Loucy (cell line): ENCODE results near the gene NOC2L.
A peak's percentile ranks its signal among the peaks of the same experiment; 100 is the strongest.

ENCODE experiments used
- H2AFZ ChIP-seq: fragments of 200-600 bp; sonication (generic); 2 replicates; pipeline ENCODE4 v1.6.0; 2016; ENCODE audit warnings: antibody characterized with exemption, mild to moderate bottlenecking, low read length, moderate library complexity
- H3F3A ChIP-seq: fragments of 200-600 bp; 2 replicates; pipeline ENCODE4 v1.6.0; 2016; ENCODE audit warnings: antibody characterized with exemption, low read depth, mild to moderate bottlenecking
- H3K27me3 ChIP-seq: fragments of 200-600 bp; sonication (generic); 2 replicates; pipeline ENCODE4 v1.6.1; 2014; ENCODE audit warnings: low read length, mild to moderate bottlenecking; ENCODE audit not compliant: insufficient read depth, poor library complexity, severe bottlenecking
- H3K36me3 ChIP-seq: fragments of 200-600 bp; sonication (generic); 2 replicates; pipeline ENCODE4 v1.6.1; 2016; ENCODE audit warnings: low read length; ENCODE audit not compliant: insufficient read depth
- H3K4me1 ChIP-seq: fragments of 200-600 bp; sonication (generic); 2 replicates; pipeline ENCODE4 v1.5.1; 2014; ENCODE audit warnings: low read length, mild to moderate bottlenecking; ENCODE audit not compliant: insufficient read depth, poor library complexity, severe bottlenecking
- H3K4me2 ChIP-seq: fragments of 200-600 bp; sonication (generic); 2 replicates; pipeline ENCODE4 v1.6.0; 2014; ENCODE audit warnings: antibody characterized with exemption, low read length, low read depth, mild to moderate bottlenecking; ENCODE audit not compliant: poor library complexity, severe bottlenecking
- H3K4me3 ChIP-seq: fragments of 200-600 bp; sonication (generic); 2 replicates; pipeline ENCODE4 v1.5.1; 2014; ENCODE audit warnings: low read length, mild to moderate bottlenecking, mixed read lengths; ENCODE audit not compliant: poor library complexity, severe bottlenecking
- H3K79me2 ChIP-seq: fragments of 200-600 bp; sonication (generic); 2 replicates; pipeline ENCODE4 v1.6.1; 2014; ENCODE audit warnings: low read length; ENCODE audit not compliant: insufficient read depth
- H3K9ac ChIP-seq: fragments of 200-600 bp; sonication (generic); 2 replicates; pipeline ENCODE4 v1.6.0; 2014; ENCODE audit warnings: mild to moderate bottlenecking, low read depth, low read length, moderate library complexity; ENCODE audit not compliant: poor library complexity, severe bottlenecking
- H3K9me2 ChIP-seq: fragments of 200-600 bp; sonication (generic); replicated peaks from 2 replicates; pipeline ENCODE4 v1.6.1; 2016; ENCODE audit warnings: low read depth, low read length, mixed read lengths
- H3K9me3 ChIP-seq: fragments of 200-600 bp; sonication (generic); 2 replicates; pipeline ENCODE4 v1.6.1; 2014; ENCODE audit warnings: mild to moderate bottlenecking, antibody characterized with exemption, low read length, low read depth; ENCODE audit not compliant: insufficient read depth
- H4K20me1 ChIP-seq: fragments of 200-600 bp; sonication (generic); 2 replicates; pipeline ENCODE4 v1.6.0; 2014; ENCODE audit warnings: antibody characterized with exemption, low read length, mild to moderate bottlenecking; ENCODE audit not compliant: insufficient read depth, poor library complexity, severe bottlenecking
- EZH2phosphoT487 ChIP-seq: fragments of 200-600 bp; IDR thresholded peaks from 2 replicates; pipeline ENCODE4 v1.6.1; 2018; ENCODE audit warnings: antibody characterized with exemption, mild to moderate bottlenecking, moderate library complexity, borderline replicate concordance
- TF ChIP-seq, protein P1 (sequence below): fragments of 200-600 bp; sonication (generic); conservative IDR thresholded peaks from 2 replicates; pipeline ENCODE4 v1.5.1; 2014; ENCODE audit warnings: mild to moderate bottlenecking, antibody characterized with exemption, low read length

Gene NOC2L

DNA sequence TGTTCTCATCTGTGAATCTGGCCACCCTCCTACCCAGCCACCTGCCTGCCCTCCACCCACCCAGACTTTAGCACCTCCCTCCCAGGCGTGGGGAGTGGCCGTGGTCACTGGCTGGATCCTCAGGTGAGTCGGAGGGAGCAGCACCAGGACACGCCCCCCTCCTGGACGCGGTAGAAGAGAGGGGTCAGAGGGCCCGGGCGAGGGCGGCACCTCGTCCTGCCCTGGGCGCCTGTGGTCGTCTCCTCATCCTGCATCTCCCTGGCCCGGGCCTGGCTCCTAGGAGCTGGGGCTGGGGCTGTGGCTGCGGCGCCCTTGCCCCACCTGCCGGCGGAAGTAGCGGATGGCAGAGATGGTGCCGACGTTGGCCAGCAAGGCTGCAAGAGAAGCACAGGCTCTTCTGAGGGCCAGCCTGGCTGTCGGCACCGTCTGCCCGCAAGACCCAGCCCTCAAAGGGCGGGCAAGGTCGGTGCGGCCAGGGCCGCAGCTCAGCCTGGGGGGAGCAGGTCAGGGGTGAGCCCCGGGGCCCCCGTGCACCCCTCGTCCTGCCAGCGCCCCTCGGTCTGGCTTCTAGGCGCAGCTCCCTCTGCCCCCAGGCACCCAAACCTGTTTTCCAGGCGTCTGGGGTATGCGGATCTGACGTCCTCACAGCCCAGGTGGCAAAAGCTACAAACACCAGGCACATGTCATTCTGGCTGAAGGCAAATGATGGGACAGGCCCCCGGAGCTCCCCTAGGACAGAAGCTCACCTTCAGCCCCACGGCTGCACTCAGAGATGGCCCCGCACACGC lies 17.0 kb upstream of the NOC2L start:
- H3K27me3 ChIP-seq: no peaks in the 10 kb centered on the region
- TF ChIP-seq, protein P1, sequence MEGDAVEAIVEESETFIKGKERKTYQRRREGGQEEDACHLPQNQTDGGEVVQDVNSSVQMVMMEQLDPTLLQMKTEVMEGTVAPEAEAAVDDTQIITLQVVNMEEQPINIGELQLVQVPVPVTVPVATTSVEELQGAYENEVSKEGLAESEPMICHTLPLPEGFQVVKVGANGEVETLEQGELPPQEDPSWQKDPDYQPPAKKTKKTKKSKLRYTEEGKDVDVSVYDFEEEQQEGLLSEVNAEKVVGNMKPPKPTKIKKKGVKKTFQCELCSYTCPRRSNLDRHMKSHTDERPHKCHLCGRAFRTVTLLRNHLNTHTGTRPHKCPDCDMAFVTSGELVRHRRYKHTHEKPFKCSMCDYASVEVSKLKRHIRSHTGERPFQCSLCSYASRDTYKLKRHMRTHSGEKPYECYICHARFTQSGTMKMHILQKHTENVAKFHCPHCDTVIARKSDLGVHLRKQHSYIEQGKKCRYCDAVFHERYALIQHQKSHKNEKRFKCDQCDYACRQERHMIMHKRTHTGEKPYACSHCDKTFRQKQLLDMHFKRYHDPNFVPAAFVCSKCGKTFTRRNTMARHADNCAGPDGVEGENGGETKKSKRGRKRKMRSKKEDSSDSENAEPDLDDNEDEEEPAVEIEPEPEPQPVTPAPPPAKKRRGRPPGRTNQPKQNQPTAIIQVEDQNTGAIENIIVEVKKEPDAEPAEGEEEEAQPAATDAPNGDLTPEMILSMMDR: peak; percentile 61
- no peak for TF ChIP-seq EZH2phosphoT487
- no peaks in the 10 kb centered on the region for H3K36me3 ChIP-seq
- peak overlapping the region; percentile 66 for H3K4me3 ChIP-seq
- H3K9me3 ChIP-seq: no peaks in the 10 kb centered on the region
- peak overlapping the region; percentile 66 for H2AFZ ChIP-seq
- no peaks in the 10 kb centered on the region for H3F3A ChIP-seq
- no peaks in the 10 kb centered on the region for H4K20me1 ChIP-seq
- H3K4me1 ChIP-seq: peaks cover 4% of the 10 kb centered on the region
- H3K4me2 ChIP-seq: peak overlapping the region; percentile 83
- peak overlapping the region; percentile 41 for H3K9ac ChIP-seq
- H3K79me2 ChIP-seq: no peaks in the 10 kb centered on the region
- H3K9me2 ChIP-seq: no peaks in the 10 kb centered on the region

DNA sequence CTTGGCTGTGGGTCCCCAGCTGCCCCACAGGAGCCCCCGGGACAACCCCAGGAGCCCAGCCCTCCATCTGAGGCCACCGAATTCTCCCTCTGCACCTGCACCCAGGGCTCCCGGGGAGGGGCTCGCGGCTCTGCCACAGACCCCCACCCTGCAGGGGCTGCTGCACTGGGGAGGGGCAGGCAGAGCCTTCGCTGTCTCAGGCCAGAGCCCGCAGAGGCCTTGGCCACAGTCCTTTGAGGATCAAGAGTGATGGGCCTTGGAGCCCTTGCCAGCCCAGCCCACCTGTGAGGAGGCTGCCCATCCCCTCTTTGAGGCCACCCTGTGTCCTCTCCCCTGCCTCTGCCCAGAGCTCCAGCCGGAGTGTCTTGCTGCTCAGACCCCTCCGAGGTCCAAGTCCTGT lies 16.3 kb upstream of the NOC2L start:
- Histone ChIP-seq H3K4me3 (no peak overlapping the region), H3F3A (no peaks in the 10 kb centered on the region), H3K36me3 (no peaks in the 10 kb centered on the region), H3K9me3 (no peaks in the 10 kb centered on the region), H4K20me1 (no peaks in the 10 kb centered on the region), H3K4me2 (no peak overlapping the region), H3K9me2 (no peaks in the 10 kb centered on the region), H3K27me3 (no peaks in the 10 kb centered on the region), H3K4me1 (peaks cover 4% of the 10 kb centered on the region), H3K9ac (no peak overlapping the region), H2AFZ (no peak overlapping the region), H3K79me2 (no peaks in the 10 kb centered on the region)
- TF ChIP-seq, protein P1: no peak
- no peak for TF ChIP-seq EZH2phosphoT487

DNA sequence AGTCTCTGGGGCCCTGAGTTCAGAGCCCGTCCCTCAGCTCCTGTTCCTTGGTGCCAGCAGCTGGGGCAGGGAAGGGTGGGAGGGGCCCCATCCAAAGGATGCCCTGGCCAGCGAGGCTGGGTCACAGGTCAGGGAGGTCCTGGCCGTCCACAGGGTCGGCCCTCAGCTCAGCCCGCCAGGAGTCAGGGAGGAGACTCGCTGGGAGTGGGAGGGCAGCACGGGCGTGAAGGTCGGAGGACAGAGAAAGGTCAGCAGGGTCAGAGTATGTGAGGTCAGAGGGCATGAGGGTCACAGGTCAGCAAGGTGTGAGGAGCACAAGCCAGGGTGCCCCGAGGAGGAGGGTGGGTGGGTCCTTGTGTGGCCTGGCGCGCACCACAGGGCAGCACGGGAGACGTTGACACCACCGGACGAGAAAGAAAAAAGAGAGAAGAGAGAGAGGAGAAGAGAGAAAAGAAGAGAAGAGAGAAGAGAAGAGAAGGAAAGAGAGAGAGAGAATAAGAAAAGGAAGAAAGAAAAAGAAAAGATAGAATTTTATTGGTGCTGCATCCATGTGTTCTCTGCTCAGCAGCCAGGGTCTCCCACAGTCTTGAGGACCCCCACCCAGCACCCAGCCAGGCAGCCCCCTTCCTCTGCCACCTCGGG lies 15.8 kb upstream of the NOC2L start:
- no peaks in the 10 kb centered on the region for H3K9me2 ChIP-seq
- H3K79me2 ChIP-seq: no peaks in the 10 kb centered on the region
- H3K4me1 ChIP-seq: peaks cover 4% of the 10 kb centered on the region
- H3K9me3 ChIP-seq: no peaks in the 10 kb centered on the region
- H3F3A ChIP-seq: no peaks in the 10 kb centered on the region
- no peaks in the 10 kb centered on the region for H3K36me3 ChIP-seq
- no peak overlapping the region for H2AFZ ChIP-seq
- H3K4me3 ChIP-seq: no peak overlapping the region
- H3K4me2 ChIP-seq: no peak overlapping the region
- H3K9ac ChIP-seq: no peak overlapping the region
- H4K20me1 ChIP-seq: no peaks in the 10 kb centered on the region
- H3K27me3 ChIP-seq: no peaks in the 10 kb centered on the region
- TF ChIP-seq, protein P1: no peak
- no peak for TF ChIP-seq EZH2phosphoT487
